Activated B cell treated with CpG ODN at 0.5 μM for 24 hours (primary cell): ENCODE measurements around the gene DNAJC25. TPM values are rescaled to one million over a fixed set of nuclear protein-coding genes. Genes with fewer than 3 reads are reported as not detected.

Experiments
- ATAC-seq: fragments of 200-7000 bp; cut with Tn5 transposase; one replicate; pipeline ENCODE4 v1.10.0; 2021; ENCODE audit warnings: low read depth, mild to moderate bottlenecking, moderate library complexity
- CTCF ChIA-PET: fragments of 350-600 bp; sonication (Branson Sonifier 250); formaldehyde crosslinking; loops from one replicate; lab custom pipeline; 2021; ENCODE audit warnings: antibody characterized with exemption; lab: Charles Lee
- POLR2A ChIA-PET: fragments of 350-600 bp; sonication (Branson Sonifier 250); formaldehyde crosslinking; loops from one replicate; lab custom pipeline; 2021; ENCODE audit warnings: antibody characterized with exemption; lab: Charles Lee
- DNase-seq: peaks from one replicate; pipeline ENCODE4 v3.0.0; 2022
- H3K27ac Mint-ChIP-seq: one replicate; pipeline ENCODE4 v1.8.0; 2020; ENCODE audit warnings: mixed read lengths
- H3K27me3 Mint-ChIP-seq: one replicate; pipeline ENCODE4 v1.8.0; 2021; ENCODE audit warnings: mixed read lengths
- H3K36me3 Mint-ChIP-seq: one replicate; pipeline ENCODE4 v1.8.0; 2021; ENCODE audit warnings: low read depth, mixed read lengths
- H3K4me1 Mint-ChIP-seq: one replicate; pipeline ENCODE4 v1.8.0; 2021; ENCODE audit warnings: mixed read lengths
- H3K4me3 Mint-ChIP-seq: one replicate; pipeline ENCODE4 v1.8.0; 2020; ENCODE audit warnings: mild to moderate bottlenecking, mixed read lengths
- H3K9me3 Mint-ChIP-seq: one replicate; pipeline ENCODE4 v1.8.0; 2020; ENCODE audit warnings: mixed read lengths
- CTCF ChIP-seq: fragments of 200-600 bp; IDR thresholded peaks from one replicate; pipeline ENCODE4 v1.8.0; 2022; ENCODE audit warnings: antibody characterized with exemption, mild to moderate bottlenecking
- intact Hi-C: fragments of 100-400 bp; cut with micrococcal nuclease; formaldehyde crosslinking; loops from one replicate; pipeline ENCODE4 v1.15.1; 2024
- total RNA-seq: library from RNA; stranded (reverse); gene quantifications from 2 replicates; pipeline ENCODE4 v1.2.3, GENCODE V29; 2022

Gene DNAJC25
- total RNA-seq, 1 donor from 2014 or later, result 4.3 TPM

GRCh38 chr9:111644195-111644772, 13.2 kb downstream of the DNAJC25 start:
- ATAC-seq (no peak), DNase-seq (no peak)
- H3K9me3 Mint-ChIP-seq, result no peaks in the 10 kb centered on the region
- no peak overlapping the region for H3K4me3 Mint-ChIP-seq
- intact Hi-C loops, result no loop called here
- no peak overlapping the region for H3K27ac Mint-ChIP-seq
- ChIA-PET CTCF (interaction anchor here (1.0 kb wide), 1 partner anchor 46 kb away, joined by 4 read pairs; no protein-coding TSS in a partner anchor), POLR2A (no interaction called here)
- H3K27me3 Mint-ChIP-seq, result no peaks in the 10 kb centered on the region
- no peak for TF ChIP-seq CTCF
- H3K36me3 Mint-ChIP-seq, result peaks cover 36% of the 10 kb centered on the region
- no peaks in the 10 kb centered on the region for H3K4me1 Mint-ChIP-seq

- TF ChIP-seq CTCF, result no peak
- no peaks in the 10 kb centered on the region for H3K27me3 Mint-ChIP-seq
- intact Hi-C loops, result no loop called here
- ATAC-seq, result no peak
- no peaks in the 10 kb centered on the region for H3K9me3 Mint-ChIP-seq
- no peak overlapping the region for H3K4me3 Mint-ChIP-seq
- H3K27ac Mint-ChIP-seq, result no peak overlapping the region
- no peaks in the 10 kb centered on the region for H3K4me1 Mint-ChIP-seq
- no peak for DNase-seq
- peaks cover 45% of the 10 kb centered on the region for H3K36me3 Mint-ChIP-seq
- ChIA-PET POLR2A (no interaction called here), CTCF (interaction anchor here (0.7 kb wide), 1 partner anchor 636 kb away, joined by 3 read pairs; no protein-coding TSS in a partner anchor)
Observed at GRCh38 chr9:111645806-111646205, 14.7 kb downstream of the DNAJC25 start.

- H3K27me3 Mint-ChIP-seq, result no peaks in the 10 kb centered on the region
- H3K4me3 Mint-ChIP-seq, result no peak overlapping the region
- ATAC-seq (no peak), DNase-seq (no peak)
- CTCF ChIA-PET, result interaction anchor here (0.7 kb wide), 1 partner anchor 636 kb away, joined by 3 read pairs; no protein-coding TSS in a partner anchor
- H3K4me1 Mint-ChIP-seq, result no peaks in the 10 kb centered on the region
- POLR2A ChIA-PET, result no interaction called here
- no peak overlapping the region for H3K27ac Mint-ChIP-seq
- peaks cover 45% of the 10 kb centered on the region for H3K36me3 Mint-ChIP-seq
- intact Hi-C loops, result no loop called here
- no peak for TF ChIP-seq CTCF
- H3K9me3 Mint-ChIP-seq, result no peaks in the 10 kb centered on the region
Observed at GRCh38 chr9:111646417-111646816, 15.3 kb downstream of the DNAJC25 start.

GRCh38 chr9:111648066-111648465, 16.9 kb downstream of the DNAJC25 start:
- TF ChIP-seq CTCF, result no peak
- ATAC-seq (no peak), DNase-seq (no peak)
- Mint-ChIP-seq H3K4me1 (no peaks in the 10 kb centered on the region), H3K9me3 (no peaks in the 10 kb centered on the region), H3K4me3 (no peak overlapping the region), H3K27ac (no peak overlapping the region), H3K27me3 (no peaks in the 10 kb centered on the region), H3K36me3 (peaks cover 43% of the 10 kb centered on the region)
- intact Hi-C loops, result no loop called here
- ChIA-PET POLR2A (no interaction called here), CTCF (no interaction called here)

GRCh38 chr9:111649016-111649415, 17.9 kb downstream of the DNAJC25 start:
- Mint-ChIP-seq H3K4me3 (no peak overlapping the region), H3K9me3 (no peaks in the 10 kb centered on the region), H3K36me3 (peaks cover 44% of the 10 kb centered on the region), H3K27me3 (no peaks in the 10 kb centered on the region), H3K4me1 (no peaks in the 10 kb centered on the region), H3K27ac (no peak overlapping the region)
- CTCF ChIA-PET, result no interaction called here
- ATAC-seq (no peak), DNase-seq (no peak)
- intact Hi-C loops, result no loop called here
- no peak for TF ChIP-seq CTCF
- POLR2A ChIA-PET, result no interaction called here
